Tibial nerve (tissue), 4 donors: Measurements from ENCODE around the gene ARMH3. TPM values are rescaled to one million over a fixed set of nuclear protein-coding genes. Genes with fewer than 3 reads are reported as not detected.

Experiments
- DNase-seq, 2 donors: peaks; one replicate each; pipeline ENCODE4 v3.0.0-alpha.2; 2019; ENCODE audit warnings: low spot score in 2 of 2
- H3K27ac ChIP-seq, 4 donors: fragments of 200-600 bp; sonication (generic) in 3 of 4; one replicate each; pipeline ENCODE4 v1.5.1; 2017 to 2019; ENCODE audit warnings: mild to moderate bottlenecking in 1 of 4
- H3K27me3 ChIP-seq, 2 donors: fragments of 200-600 bp; sonication (generic) in 1 of 2; one replicate each; pipeline versions ENCODE4 v1.5.1 to v1.6.0; 2017 to 2019
- H3K36me3 ChIP-seq, 3 donors: fragments of 200-600 bp; sonication (generic); one replicate each; pipeline ENCODE4 v1.5.1; 2018 to 2019
- H3K4me1 ChIP-seq, 4 donors: fragments of 200-600 bp; sonication (generic) in 3 of 4; one replicate each; pipeline ENCODE4 v1.5.1; 2017 to 2019
- H3K4me3 ChIP-seq, 4 donors: fragments of 200-600 bp; sonication (generic) in 3 of 4; one replicate each; pipeline ENCODE4 v1.5.1; 2017 to 2019; ENCODE audit warnings: mild to moderate bottlenecking in 1 of 4, moderate library complexity in 1 of 4
- H3K9me3 ChIP-seq, 4 donors: fragments of 200-600 bp; sonication (generic) in 3 of 4; one replicate each; pipeline ENCODE4 v1.5.1; 2017 to 2019
- EP300 ChIP-seq, 2 donors: sonication (generic); formaldehyde crosslinking; IDR thresholded peaks; one replicate each; pipeline ENCODE4 v1.6.1; 2017; ENCODE audit warnings: antibody characterized with exemption in 2 of 2, mild to moderate bottlenecking in 1 of 2
- POLR2A ChIP-seq, 2 donors: fragments of 450-650 bp; IDR thresholded peaks; one replicate each; pipeline ENCODE4 v1.6.1; 2017; ENCODE audit warnings: antibody characterized with exemption in 2 of 2, mild to moderate bottlenecking in 2 of 2, moderate library complexity in 2 of 2
- WGBS, 2 donors: methylation state at CpG; one replicate each; pipeline ENCODE4 v1.1.5; 2018; 5-methylcytosine and 5-hydroxymethylcytosine counted together
- small RNA-seq: library from RNA; depleted of rRNA; stranded (forward); fragments of <200 nt; gene quantifications from one replicate; pipeline ENCODE3, GENCODE V24; 2016
- total RNA-seq, 4 donors: library from RNA; depleted of rRNA; stranded (reverse); fragments of >200 nt; gene quantifications; one replicate each; pipeline ENCODE4 v1.1.0, GENCODE V29; 2016
- TF ChIP-seq, protein P1 (sequence below), 5 experiments: fragments of 200-600 bp in 3 of 5; fragments of 450-650 bp in 2 of 5; sonication (generic) in 3 of 5; IDR thresholded peaks; one replicate each; pipeline ENCODE4 v1.5.1; 2016 to 2019; ENCODE audit warnings: antibody characterized with exemption in 5 of 5, mild to moderate bottlenecking in 3 of 5, moderate library complexity in 2 of 5

ARMH3 gene
- total RNA-seq, 4 donors from 2014 or later: 16.9 to 19.5 (median 18.5) TPM

DNA sequence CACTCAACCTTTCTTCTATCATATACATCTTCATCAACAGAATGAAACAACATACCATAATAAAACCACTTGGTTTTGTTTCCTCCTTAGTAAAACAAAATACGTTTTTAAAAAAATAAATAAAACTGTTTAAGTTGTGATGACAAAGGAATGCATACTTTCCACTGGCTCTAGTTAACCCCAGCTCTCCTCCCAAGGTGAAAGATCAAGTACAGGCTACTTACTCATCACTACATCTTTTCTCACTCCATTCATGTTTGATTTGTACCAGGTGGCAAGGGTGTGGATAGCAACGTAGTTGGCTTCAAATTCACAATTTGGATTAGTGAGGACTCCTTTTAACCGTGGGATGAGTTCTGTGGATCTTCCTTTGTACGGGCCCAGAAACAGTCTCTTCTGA is 252.5 kb downstream of the ARMH3 start:
- WGBS, 2 donors: 59 to 68% methylated on average over 4 of the region's 4 CpGs
- Histone ChIP-seq H3K9me3 (no peaks in the 10 kb centered on the region), H3K27me3 (no peaks in the 10 kb centered on the region), H3K27ac (no peak overlapping the region), H3K36me3 (peaks cover 7 to 100% (median 46%) of the 10 kb centered on the region in 3 donors), H3K4me1 (peaks cover 0 to 15% (median 0%) of the 10 kb centered on the region in 4 donors), H3K4me3 (no peak overlapping the region)
- no peak for DNase-seq
- TF ChIP-seq, protein P1, sequence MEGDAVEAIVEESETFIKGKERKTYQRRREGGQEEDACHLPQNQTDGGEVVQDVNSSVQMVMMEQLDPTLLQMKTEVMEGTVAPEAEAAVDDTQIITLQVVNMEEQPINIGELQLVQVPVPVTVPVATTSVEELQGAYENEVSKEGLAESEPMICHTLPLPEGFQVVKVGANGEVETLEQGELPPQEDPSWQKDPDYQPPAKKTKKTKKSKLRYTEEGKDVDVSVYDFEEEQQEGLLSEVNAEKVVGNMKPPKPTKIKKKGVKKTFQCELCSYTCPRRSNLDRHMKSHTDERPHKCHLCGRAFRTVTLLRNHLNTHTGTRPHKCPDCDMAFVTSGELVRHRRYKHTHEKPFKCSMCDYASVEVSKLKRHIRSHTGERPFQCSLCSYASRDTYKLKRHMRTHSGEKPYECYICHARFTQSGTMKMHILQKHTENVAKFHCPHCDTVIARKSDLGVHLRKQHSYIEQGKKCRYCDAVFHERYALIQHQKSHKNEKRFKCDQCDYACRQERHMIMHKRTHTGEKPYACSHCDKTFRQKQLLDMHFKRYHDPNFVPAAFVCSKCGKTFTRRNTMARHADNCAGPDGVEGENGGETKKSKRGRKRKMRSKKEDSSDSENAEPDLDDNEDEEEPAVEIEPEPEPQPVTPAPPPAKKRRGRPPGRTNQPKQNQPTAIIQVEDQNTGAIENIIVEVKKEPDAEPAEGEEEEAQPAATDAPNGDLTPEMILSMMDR (IDR thresholded peaks at IDR 0.05): no peak
- TF ChIP-seq POLR2A (IDR thresholded peaks at IDR 0.05) (no peak), EP300 (IDR thresholded peaks at IDR 0.05) (no peak)

DNA sequence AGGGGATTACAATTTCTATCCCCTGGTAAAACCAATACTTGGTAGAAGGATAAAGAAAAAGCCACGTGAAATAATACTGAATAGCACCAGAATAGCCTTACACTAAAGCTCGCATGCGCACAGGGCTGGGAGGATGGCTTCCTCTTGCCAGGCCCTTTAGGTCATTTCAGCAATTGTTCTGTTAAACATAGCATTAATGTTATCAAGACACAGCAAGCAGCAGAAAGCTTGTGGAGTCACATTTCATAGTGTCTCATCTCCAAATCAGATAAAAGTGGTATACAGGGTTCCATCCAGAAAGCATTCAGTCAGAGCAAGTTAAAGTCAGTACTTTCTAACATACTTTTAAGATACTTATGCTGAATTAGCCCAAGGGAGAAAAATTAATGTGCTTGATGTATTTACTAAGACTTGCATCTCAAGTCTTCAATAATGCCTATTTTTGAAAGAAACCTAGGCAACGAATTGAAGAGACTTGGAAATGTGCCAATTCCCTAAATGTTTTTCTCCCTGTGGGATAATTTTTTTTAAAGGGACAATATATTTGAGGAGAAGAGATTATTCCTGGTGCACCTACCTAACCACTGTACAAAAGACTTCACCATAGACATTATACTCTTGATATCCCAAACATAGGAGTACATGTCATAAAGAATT is 258.4 kb downstream of the ARMH3 start:
- no peak overlapping the region for H3K27ac ChIP-seq
- no peak for TF ChIP-seq EP300 (IDR thresholded peaks at IDR 0.05)
- TF ChIP-seq, protein P1 (IDR thresholded peaks at IDR 0.05): no peak
- no peak for TF ChIP-seq POLR2A (IDR thresholded peaks at IDR 0.05)
- DNase-seq: no peak
- peaks cover 11 to 100% (median 46%) of the 10 kb centered on the region in 3 donors for H3K36me3 ChIP-seq
- no peaks in the 10 kb centered on the region for H3K27me3 ChIP-seq
- H3K4me3 ChIP-seq: no peak overlapping the region
- no peaks in the 10 kb centered on the region for H3K9me3 ChIP-seq
- peaks cover 0 to 10% (median 0%) of the 10 kb centered on the region in 4 donors for H3K4me1 ChIP-seq
- WGBS, 2 donors: 73 to 75% methylated on average over 4 of the region's 4 CpGs

Small RNA genes within 50 kb of the gene (small RNA-seq; reads per million reads assigned to genes)
- not detected for gene AL500527.1
- gene AL500527.2: not detected
- gene RF00017: not detected
- gene RF00019: not detected

Other genes with a start within 250 kb of the ARMH3 start
- 100 to 1,000 TPM; 206 to 249 (median 224) TPM for gene OGA, start 237.7 kb downstream of the ARMH3 start, total RNA-seq
- 10 to 100 TPM in 3 of 4 donors, 1 to 10 TPM in 1; 6.1 to 63.9 (median 37.2) TPM for gene KCNIP2, start 212.4 kb downstream of the ARMH3 start, total RNA-seq
- gene HPS6, start 9.2 kb upstream of the ARMH3 start, total RNA-seq: 10 to 100 TPM; 33.5 to 36.5 (median 34.8) TPM
- 10 to 100 TPM; 37.0 to 50.7 (median 45.8) TPM for gene LDB1, start 64.2 kb upstream of the ARMH3 start, total RNA-seq
- 10 to 100 TPM; 10.1 to 26.4 (median 18.7) TPM for gene PPRC1, start 76.9 kb upstream of the ARMH3 start, total RNA-seq
- 10 to 100 TPM; 31.2 to 58.2 (median 51.4) TPM for gene NOLC1, start 96.2 kb upstream of the ARMH3 start, total RNA-seq
- not detected for gene ELOVL3, start 170.1 kb upstream of the ARMH3 start, total RNA-seq
- gene PITX3, start 185.3 kb upstream of the ARMH3 start, total RNA-seq: not detected
- 10 to 100 TPM; 31.0 to 38.0 (median 36.1) TPM for gene GBF1, start 189.4 kb upstream of the ARMH3 start, total RNA-seq